ENCODE data around the gene HECTD1.
"Not testable (repeated sequence)": the region's sequence is repeated elsewhere in the genome, so short reads cannot be mapped to it uniquely, and the experiment has no call there.

HECTD1 gene

DNA sequence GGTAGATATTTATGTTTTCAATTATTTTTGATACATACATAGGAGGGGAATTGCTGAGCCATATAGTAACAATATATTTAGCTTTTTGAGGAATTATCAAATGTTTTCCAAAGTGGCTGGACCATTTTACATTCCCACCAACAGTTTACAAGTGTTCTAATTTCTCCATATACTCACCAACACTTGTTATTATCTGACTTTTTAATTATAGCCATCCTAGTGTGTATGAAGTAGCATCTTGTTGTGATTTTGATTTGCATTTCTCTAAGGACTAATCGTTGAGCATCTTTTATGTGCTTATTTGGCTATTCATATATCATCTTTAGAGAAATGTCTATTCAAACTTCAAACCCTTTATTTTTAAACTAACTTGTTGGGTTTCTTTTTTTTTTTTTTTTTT is 17.2 kb upstream of the HECTD1 start:
- DNase-seq: no peak

DNA sequence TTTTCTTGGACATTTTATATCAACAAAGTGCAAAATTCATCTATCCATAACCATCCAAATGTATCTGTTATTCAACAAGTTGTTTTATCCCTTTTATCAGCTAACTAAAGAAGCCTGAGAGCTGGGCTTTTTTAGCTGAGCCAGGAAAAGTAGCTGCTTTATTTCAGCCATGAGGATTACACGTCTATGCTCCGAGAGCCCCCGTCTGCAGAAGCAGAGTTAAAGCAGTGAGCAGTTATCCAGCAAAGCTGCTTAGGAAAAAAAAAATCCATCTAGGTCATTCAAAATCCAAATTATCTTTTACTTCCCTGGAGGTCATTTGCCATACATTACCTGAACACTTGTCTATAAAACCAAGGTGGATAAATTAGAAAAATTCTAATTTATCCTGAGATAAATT is 15.7 kb upstream of the HECTD1 start:
- DNase-seq: no peak

DNA sequence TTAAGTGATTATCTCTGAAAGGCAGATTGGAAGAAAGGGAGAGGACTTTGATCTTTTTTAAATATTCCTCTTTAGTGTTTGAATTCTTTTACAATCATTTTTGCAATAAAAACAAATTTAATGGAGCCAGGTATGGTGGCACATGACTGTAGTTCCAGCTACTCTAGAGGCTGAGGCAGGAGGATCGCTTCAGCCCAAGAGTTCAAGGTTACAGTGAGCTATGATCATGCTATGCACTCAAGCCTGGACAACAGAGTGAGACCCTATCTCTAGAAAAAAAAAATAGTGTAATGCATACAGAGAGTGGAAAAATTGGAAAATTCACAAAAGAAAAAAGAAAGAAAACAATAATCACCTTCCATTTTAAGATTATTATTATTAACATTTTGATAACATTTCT is 15.2 kb upstream of the HECTD1 start:
- DNase-seq: no peak

DNA sequence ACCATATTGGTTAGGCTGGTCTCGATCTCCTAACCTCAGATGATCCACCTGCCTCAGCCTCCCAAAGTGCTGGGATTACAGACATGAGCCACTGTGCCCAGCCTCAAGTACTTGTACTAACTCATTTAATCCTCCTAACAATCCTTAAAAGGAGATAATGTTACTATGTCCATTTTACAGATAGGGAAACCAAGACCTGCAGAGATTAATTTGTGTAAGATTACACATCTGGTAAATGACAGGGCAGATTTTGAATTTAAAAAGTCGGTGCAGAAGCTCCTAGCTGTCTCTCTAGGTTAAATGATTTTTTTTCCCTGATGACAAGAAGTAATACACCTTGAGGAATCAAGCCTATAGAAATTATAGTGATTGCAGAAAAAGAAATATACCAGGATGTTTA is 13.7 kb upstream of the HECTD1 start:
- DNase-seq: no peak

DNA sequence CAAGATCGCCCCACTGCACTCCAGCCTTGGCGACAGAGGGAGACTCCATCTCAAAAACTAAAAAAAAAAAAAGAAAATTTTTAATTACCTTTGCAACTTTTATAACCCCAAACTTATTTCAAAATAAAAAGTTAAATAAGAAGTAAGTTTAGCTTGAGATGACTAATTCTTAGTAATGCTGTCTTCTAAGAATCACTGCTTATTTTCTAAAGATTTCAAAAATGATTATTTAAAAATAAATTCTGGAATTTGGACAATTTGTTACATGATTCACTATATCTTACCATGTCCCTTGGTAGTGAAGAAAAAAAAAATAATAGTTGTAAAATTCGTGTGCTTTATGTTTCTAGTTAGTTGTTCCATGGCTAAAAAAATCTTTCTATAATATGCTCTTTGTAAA is 11.6 kb upstream of the HECTD1 start:
- DNase-seq: no peak

DNA sequence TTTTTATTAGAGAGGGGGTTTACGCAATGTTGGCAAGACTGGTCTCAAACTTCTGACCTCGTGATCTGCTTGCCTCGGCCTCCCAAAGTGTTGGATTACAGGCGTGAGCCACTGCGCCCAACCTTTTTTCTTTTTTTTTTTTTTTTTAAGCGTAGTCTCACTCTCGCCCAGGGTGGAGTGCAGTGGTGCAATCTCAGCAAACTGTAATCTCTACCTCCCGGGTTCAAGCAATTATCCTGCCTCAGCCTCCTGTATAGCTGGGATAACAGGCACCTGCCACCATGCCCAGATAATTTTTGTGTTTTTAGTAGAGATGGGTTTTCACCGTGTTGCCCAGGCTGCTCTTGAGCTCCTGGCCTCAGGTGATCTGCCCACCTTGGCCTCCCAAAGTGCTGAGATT is 8.8 kb upstream of the HECTD1 start:
- no peak for DNase-seq

DNA sequence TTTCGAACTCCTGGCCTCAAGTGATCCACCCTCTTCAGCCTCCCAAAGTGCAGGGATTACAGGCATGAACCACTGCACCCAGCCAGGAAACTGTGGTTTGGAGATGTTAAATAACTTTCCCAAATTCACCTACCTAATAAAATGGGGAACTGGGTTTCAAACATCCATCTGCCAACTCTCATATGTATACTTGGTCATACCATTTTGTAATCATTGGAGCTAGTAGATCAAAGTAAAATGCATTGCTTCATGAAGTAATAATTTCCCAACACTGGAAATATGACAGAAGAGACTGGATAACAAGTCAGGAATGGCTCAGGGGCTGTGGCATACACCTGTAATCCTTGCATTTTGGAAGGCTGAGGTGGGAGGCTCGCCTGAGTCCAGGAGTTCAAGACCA is 5.3 kb upstream of the HECTD1 start:
- no peak for DNase-seq

DNA sequence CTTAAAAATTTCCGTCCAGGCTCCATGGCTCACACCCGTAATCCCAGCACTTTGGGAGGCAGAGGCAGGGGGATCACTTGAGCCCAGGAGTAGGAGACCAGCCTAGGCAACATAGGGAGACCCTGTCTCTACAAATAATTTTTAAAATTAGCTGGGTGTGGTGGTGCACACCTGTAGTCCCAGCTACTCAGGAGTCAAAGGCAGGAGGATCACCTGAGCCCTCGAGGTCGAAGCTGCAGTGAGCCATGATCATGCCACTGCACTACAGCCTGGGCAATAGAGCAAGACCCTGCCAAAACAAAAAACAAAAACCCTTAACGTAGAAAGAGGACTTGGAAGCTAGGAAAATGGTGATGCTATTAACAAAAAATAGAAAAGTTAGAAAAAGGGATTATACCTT is 2.0 kb upstream of the HECTD1 start:
- DNase-seq: no peak

DNA sequence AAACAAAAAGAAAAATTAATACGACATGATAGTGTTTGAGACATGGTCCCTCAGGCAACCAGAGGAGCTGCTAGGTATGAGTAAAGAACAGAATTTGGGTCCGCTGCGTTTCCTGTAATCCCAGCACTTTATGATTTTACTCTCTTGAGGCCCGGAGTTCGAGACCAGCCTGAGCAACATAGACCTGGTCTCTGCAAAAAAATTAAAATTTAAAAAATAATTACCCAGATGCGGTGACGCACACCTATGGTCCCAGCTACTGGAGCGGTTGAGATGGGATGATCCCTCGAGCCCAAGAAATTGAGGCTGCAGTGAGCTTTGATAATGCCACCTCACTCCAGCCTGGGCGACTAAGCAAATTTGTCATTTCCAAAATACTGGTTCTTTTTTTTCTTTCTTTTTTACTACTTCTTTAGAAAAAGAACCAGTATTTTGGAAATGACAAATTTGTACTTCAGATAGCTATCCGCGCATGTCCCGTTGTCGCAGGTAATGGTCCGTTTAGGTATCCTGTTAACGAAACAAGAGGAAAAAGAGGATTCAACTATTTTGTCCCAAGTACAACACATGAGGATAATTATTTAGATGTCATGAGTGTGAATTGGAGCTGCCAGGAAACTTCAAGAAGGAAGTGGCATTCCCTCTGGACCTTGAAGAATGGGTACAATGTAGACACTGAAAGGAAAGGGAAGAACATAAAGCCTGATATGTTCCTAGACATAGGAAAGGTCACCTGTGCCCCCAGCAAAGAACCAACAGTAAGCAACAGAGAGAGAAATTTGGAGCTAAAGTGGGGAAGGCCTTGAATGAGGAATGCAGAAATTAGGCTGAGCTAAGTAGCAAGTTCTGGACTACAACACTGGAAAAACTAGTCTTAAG is 1.2 kb upstream of the HECTD1 start:
- DNase-seq: no peak

DNA sequence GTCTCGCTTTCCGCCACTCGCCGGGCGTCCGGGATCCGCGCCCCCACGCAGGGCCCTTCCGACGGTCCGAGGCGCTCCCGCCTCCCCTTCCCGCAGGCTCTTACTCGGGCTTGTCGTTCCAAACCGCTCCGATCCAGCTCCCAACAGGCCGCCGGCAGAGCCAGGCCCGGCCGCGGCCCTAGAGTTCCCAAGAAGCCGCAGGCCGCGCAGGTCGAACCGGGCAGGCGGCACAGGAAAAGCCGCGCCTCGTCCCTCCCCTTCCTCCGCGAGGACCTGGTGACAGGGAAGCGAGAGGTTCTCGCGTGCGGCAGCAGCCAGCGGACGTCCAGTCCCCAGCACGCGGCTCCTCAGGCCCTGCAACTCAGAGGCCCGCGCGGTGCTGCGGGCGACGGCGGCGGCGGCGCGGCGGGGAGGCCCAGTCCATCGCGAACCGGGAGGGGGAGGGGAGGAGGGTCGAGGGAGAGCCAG is 272 bp downstream of the HECTD1 start:
- DNase-seq: no peak

DNA sequence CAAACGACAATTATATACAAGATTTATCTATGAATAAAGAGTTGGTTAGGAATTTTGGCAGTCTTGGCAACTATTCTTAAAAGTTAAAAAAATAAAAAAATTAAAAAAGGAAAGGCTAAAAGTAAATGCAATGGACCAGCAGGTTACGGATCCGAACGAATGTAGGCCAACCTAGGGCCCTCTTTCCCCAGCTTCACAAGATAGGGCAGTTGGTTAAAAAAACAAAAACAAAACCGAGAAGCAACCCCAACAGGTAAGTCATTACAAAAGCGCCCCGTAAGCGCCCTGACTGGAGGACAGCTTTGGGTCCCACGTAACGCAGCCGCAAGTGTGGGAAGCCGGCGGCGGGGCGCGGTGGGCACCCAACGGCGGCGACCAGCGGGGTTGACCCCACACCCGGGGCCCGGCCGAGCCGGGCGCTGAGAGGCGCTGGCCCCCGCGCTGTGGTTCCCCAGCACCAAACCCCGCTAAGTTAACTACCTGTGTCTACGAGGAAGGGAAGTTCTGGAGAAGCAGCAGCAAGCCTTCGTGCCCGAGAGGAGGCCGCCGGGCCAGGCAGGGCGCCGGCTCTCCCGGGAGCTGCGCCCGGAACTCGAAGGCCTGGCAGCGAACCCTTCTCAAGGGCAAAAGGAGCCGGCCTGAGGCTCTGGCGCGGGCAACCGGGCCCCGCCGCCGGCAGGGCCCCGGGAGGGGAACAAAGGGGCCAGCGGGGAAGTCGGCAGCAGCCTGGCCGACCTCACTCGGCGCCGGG is 882 bp downstream of the HECTD1 start:
- DNase-seq: no peak

DNA sequence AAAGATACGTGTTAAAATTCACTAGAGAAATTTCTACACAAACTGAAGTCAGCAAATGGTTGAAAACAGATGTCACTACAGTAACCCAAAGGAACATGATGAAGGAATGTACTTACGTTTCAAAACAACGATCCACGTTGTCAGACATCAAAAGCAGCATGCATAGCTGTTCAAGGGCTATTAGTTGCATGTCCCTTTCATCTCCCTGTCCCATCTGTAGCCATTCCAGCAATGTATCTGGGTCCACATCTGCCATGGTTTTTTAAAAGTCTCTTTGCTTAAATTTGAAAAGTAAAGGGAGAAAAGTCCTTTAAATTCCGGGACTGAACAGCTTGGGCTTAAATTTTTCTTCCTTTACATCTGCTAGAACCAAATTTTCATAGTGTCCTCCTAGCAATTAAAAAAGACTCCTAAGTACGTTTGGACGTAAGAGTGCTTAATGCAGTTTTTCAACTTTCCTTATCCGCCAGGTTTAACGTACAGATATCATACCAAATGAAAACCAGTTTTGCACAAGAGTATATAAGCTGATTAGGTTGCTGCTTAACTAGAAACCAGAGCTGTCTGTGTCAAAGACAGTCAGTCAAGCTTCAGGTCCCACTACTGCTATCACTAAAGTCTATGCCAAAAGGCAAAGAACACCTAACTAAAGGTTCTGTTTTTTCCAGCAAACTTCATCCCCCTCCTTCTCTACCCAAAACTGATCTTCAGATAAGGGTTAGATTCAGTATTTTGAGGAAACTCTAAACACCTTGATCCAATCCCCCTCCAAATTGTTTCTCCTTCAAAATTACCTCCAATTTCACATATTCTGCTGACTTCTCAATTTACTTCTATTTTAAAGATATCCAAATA is 1.7 kb downstream of the HECTD1 start:
- no peak for DNase-seq

DNA sequence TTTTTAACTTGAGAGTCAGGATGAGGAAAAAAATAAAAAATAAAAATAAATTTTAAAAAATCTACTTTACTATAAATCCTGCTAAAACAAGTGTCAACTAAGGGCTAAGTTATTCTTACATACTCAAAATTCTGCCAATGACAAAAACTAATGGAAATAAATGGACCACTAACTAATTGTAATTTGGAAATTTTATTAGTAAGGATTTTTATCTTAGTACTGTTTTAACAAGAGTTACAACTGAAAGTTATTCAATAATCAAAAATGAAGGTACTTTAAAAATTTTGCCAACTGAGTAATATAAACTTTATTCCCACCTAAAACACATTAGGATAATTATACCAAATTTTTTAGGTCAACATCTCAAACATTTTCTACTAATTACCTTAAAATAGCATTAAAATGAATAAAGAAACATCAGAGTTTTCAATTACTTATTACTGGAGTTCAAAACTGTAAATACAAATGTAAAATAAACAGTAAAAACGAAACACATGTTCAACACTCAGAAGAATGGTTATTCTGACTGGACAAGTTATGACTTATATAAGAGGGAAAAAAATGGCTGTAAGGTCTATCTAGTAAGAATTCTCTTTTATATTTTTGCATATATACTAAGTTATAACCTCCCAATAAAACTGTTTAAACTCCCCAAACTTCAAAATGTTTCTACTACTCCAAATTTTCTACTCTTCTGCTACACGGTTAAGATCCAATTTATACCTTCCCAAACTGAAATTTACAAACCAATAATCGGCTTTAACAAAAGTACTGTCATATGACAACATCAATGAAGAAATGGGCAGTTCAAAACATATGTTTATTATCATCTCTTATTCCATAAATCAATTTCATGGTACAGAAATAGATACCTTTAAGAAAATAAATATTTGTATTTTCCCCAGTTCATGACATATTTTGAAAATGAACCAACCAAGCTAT is 2.7 kb downstream of the HECTD1 start:
- no peak for DNase-seq

DNA sequence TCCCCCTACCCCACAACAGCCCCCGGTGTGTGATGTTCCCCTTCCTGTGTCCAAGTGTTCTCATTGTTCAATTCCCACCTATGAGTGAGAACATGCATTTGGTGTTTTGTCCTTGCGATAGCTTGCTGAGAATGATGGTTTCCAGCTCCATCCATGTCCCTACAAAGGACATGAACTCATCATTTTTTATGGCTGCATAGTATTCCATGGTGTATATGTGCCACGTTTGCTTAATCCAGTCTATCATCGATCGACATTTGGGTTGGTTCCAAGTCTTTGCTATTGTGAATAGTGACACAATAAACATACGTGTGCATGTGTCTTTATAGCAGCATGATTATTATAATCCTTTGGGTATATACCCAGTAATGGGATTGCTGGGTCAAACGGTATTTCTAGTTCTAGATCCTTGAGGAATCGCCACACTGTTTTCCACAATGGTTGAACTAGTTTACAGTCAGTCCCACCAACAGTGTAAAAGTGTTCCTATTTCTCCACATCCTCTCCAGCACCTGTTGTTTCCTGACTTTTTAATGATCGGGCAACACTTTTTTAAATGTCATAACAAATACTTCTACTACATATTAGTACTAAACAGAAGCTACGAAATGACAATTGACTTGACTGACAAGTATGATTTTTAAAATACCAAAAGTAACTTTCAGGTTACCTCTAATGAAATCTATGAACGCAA is 3.5 kb downstream of the HECTD1 start:
- not testable (repeated sequence) for DNase-seq

DNA sequence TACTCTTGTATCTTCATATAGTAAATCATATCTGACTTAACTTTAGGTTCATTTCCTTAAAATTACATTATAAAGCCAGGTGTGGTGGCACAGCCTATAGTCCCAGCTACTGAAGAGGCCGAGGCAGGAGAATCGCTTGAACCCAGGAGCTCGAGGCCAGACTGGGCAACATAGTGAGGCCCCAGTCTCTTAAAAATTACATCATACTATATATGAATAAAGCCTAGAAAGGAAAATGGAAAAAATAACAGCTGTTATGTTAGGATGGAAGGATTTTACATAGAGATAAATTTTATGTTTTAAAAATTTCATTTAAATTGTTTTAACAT is 4.2 kb downstream of the HECTD1 start:
- no peak for DNase-seq

DNA sequence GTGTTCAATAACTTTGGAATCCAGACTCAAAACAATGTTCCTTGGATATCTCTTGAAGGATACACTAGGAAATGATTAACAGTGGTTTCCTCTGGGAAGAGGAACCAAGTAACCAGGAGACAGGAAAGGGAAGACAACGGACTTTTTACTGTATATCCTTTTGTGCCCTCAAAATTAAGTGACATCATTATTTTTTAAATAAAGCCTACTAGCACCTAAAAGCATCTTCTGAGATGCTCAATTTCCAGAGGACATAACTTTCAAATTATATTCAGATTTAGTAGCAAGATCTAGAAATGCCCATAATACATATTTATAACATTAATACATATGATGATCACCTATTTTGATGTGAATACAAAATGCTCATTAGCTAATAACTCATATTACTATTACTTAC is 6.5 kb downstream of the HECTD1 start:
- no peak for DNase-seq

DNA sequence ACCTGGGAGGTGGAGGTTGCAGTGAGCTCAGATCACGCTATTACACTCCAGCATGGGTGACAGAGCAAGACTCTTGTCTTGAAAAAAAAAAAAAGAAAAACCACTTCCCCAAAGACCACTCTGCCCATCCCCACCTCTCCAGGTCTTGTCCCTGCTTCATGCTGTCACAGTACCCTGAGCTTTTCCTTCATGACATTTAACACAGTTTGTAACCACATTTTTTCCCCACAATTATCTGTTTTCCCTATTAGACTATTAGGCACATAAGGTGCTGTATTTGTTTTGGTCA is 6.9 kb downstream of the HECTD1 start:
- DNase-seq: no peak

DNA sequence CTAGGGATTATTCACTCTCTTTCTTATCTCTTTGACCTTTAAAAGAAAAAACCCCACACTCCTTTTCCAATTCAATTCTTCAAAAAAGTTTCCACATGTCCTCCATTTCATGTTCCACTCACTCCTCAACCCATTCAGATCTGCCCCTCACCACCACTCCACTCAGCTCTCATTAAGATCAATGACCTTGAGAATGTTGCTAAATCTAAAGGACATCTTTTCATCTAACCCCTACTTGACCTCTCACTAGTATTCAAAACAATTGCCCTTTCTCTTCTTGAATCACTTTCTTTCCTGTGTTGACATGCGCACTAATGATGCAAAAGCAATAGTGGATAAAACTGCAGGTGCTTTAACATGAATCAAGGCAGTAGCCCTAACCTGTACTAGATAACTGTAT is 9.9 kb downstream of the HECTD1 start:
- no peak for DNase-seq

DNA sequence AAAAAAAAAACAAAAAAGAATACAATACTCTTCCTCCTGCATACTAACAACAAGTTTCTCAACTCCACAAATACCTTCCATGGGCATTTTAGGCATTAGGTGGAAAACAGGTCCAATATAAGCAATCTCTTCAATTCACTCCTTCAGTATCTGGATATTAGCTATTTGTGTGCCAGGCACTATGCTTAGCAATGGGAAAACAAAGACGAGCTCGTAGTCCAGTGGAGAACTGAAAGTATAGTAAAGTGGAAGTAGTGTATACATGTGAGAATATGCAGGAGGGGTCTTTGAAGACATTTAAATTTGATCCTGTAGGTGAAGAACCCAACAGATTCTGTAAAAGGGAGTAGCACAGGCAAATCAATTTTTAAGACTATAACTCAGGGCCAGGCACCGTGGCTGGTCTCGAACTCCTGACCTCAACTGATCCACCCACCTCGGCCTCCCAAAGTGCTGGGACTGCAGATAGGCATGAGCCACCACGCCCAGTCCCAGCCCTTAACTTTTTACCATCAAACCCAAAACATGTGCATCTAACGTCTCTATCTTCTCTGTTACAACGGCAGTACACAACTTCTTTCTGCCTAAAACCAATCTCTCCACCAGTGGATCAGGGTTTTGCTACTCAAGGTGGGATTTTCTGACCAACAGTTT is 10.6 kb downstream of the HECTD1 start:
- no peak for DNase-seq

DNA sequence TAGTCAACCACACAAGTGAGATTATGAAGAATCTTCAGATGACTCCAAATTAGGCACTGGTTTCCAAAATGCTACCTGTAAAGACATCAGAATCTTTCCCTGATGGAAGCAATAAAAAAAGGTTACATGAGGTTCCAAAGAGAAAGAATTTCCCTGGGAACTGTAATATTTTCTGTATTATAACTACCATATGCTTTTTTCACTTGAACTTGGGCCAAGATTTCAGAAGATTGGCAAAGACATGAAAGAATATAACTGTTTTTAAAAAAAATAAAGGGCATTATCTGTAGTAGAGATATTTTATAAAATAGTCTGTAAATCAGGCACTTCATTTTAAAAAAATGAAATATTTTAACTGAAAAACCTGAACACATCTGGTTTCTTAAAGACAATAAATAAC is 12.9 kb downstream of the HECTD1 start:
- no peak for DNase-seq

DNA sequence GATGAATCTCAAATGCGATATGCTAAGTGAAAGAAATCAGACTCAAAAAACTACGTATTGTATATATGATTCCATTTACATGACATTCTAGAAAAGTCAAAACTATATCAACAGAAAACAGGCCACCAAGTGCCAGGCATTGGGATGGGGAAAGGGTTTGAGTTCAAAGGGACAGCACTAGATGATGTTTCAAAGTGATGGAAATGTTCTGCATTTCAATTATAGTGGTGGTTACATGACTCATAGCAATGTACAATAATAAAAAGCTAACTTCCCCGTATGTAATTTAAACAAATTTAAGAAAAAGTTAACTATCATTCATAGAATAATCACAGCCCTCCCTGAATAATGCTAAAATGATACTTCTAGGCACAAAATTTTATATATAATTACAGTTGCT is 13.5 kb downstream of the HECTD1 start:
- DNase-seq: no peak

All from 8988T (cell line).